Adrenal gland (tissue), 5 donors: ENCODE results near the gene CCDC27.

Experiments used
- CTCF ChIP-seq, 6 experiments: fragments of 450-650 bp in 4 of 6; fragments of 200-600 bp in 2 of 6; sonication (generic) in 1 of 6; IDR thresholded peaks; 1 replicate in 5 of 6; 2 replicates in 1 of 6; pipeline versions ENCODE4 v1.5.1 to v1.8.0; 2016 to 2021; ENCODE audit warnings: antibody characterized with exemption in 6 of 6, mild to moderate bottlenecking in 2 of 6, moderate library complexity in 1 of 6
- POLR2A ChIP-seq, 2 donors: fragments of 450-650 bp; IDR thresholded peaks; one replicate each; pipeline ENCODE4 v1.6.1; 2017; ENCODE audit warnings: antibody characterized with exemption in 2 of 2, mild to moderate bottlenecking in 2 of 2, moderate library complexity in 1 of 2
- donor health status: DM: no; HTN: no; CAD: no.

- TF ChIP-seq CTCF (IDR thresholded peaks at IDR 0.05) (no peak), POLR2A (IDR thresholded peaks at IDR 0.05) (no peak)
These were observed 43.5 kb upstream of the CCDC27 start for GRCh38 chr1:3708791-3709190.
